ENCODE data around the gene EPHB2. TPM values are rescaled to one million over a fixed set of nuclear protein-coding genes. Genes with fewer than 3 reads are reported as not detected.
"Not testable (repeated sequence)": the region's sequence is repeated elsewhere in the genome, so short reads cannot be mapped to it uniquely, and the experiment has no call there.

Gene EPHB2
- total RNA-seq, 4 donors from 2014 or later: 7.5 to 27.3 (median 23.8) TPM

DNA sequence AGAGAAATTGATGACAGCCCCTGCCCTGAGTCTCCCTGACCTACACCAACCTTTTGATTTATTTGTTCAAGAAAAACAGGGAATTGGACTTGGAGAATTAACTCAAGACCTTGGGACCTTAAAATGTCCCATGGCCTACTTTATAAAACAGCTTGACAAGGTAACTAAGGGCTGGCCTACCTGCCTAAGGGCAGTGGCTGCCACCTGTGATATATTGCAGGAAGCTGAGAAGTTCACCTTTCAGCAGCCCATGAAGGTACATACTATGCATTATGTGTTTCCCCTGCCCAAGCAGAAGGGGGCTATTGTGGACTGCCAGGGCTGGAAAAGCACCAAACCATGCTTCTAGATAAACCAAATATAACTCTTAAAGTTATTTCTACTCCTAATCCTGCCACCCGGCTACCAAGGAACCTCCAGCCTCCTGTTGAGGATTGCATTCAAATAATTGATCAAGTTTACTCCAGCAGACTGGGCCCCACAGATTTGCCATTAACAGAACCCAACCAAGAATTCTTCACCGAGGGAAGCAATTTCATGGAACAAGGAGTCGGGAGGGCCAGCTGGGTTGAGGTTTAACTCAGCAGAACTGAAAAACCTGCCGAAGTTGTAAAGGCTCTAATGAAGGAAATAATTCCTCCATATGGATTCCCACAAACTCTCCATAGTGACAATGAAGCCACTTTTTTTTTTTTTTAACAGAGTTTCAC, 233.9 kb downstream of the EPHB2 start:
- no peak for TF ChIP-seq POLR2A (IDR thresholded peaks at IDR 0.05)
- TF ChIP-seq, protein P1, sequence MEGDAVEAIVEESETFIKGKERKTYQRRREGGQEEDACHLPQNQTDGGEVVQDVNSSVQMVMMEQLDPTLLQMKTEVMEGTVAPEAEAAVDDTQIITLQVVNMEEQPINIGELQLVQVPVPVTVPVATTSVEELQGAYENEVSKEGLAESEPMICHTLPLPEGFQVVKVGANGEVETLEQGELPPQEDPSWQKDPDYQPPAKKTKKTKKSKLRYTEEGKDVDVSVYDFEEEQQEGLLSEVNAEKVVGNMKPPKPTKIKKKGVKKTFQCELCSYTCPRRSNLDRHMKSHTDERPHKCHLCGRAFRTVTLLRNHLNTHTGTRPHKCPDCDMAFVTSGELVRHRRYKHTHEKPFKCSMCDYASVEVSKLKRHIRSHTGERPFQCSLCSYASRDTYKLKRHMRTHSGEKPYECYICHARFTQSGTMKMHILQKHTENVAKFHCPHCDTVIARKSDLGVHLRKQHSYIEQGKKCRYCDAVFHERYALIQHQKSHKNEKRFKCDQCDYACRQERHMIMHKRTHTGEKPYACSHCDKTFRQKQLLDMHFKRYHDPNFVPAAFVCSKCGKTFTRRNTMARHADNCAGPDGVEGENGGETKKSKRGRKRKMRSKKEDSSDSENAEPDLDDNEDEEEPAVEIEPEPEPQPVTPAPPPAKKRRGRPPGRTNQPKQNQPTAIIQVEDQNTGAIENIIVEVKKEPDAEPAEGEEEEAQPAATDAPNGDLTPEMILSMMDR (IDR thresholded peaks at IDR 0.05): no peak
- no peaks in the 10 kb centered on the region for H3K27me3 ChIP-seq
- intact Hi-C loops (cut with DNase I): no loop called here
- WGBS, 2 donors: 82 to 88% methylated on average over 4 of the region's 4 CpGs
- no peaks in the 10 kb centered on the region for H3K36me3 ChIP-seq
- no peak overlapping the region for H3K27ac ChIP-seq
- H3K4me1 ChIP-seq: no peaks in the 10 kb centered on the region
- H3K4me3 ChIP-seq (replicated peaks in 1 of 3): no peak overlapping the region
- no peaks in the 10 kb centered on the region for H3K9me3 ChIP-seq
- DNase-seq: no peak

DNA sequence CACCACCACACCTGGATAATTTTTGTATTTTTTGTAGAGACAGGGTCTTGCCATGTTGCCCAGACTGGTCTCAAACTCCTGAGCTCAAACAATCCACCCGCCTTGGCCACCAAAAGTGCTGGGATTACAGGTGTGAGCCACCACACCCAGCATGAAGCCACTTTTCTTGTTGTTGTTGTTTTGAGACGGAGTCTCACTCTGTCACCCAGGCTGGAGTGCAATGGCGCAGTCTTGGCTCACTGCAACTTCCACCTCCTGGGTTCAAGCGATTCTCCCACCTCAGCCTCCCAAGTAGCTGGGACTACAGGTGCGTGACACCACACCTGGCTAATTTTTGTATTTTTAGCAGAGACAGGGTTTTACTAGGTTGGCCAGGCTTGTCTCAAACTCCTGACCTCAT, 234.5 kb downstream of the EPHB2 start:
- intact Hi-C loops (cut with DNase I); DNase-seq; H3K9me3 ChIP-seq; H3K27me3 ChIP-seq; H3K4me1 ChIP-seq; H3K36me3 ChIP-seq; H3K4me3 ChIP-seq (replicated peaks in 1 of 3); H3K27ac ChIP-seq: not testable (repeated sequence)
- 92 to 98% methylated on average over 3 to 5 of the region's 5 CpGs for WGBS, 2 donors

DNA sequence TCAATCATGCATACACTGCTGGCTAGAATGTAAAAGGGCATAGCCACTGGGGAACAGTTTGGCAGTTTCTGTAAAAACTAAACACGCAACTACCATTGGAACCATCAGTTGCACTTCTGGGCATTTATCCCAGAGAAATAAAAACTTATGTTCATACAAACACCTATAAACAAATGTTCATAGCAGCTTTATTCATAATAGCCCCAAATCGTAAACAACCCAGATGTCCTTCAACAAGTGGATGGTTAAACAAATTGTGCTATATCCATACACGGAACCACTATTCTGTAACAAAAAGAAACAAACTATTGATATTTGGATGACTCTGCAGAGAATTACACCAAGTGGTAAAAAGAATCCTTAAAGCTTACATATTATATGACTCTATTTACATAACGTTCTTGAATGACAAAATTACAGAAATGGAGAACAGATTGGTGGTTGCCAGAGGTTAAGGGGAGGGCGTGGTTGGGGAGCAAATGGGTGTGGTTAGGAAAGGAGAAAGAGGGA, 239.2 kb downstream of the EPHB2 start:
- intact Hi-C loops (cut with DNase I): no loop called here
- no peak overlapping the region for H3K4me3 ChIP-seq (replicated peaks in 1 of 3)
- H3K9me3 ChIP-seq: no peaks in the 10 kb centered on the region
- no peak for TF ChIP-seq POLR2A (IDR thresholded peaks at IDR 0.05)
- TF ChIP-seq, protein P1 (IDR thresholded peaks at IDR 0.05): no peak
- H3K27ac ChIP-seq: no peak overlapping the region
- no peaks in the 10 kb centered on the region for H3K36me3 ChIP-seq
- peaks cover 9% of the 10 kb centered on the region for H3K27me3 ChIP-seq
- WGBS, 2 donors: 48 to 57% methylated on average over 5 of the region's 5 CpGs
- H3K4me1 ChIP-seq: peaks cover 0 to 8% of the 10 kb centered on the region in 2 donors
- no peak for DNase-seq

DNA sequence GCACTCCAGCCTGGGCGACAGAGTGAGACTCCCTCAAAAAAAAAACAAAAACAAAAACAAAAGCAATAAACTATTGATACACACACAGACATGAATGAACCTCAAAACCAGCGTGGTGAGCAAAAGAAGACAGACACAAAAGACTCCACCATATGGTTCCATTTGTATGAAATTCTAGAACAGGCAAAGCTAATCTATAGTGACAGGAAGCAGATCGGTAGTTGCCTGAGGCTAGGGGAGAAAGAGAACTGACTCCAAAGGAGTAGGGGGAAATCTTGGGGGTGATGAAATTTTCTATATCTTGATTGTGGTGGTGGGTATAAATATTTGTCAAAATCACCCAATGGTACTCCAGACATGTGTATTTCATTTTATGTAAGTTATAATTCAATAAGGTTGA, 241.2 kb downstream of the EPHB2 start:
- intact Hi-C loops (cut with DNase I): no loop called here
- no peak for DNase-seq
- Histone ChIP-seq H3K36me3 (no peaks in the 10 kb centered on the region), H3K27me3 (peaks cover 9% of the 10 kb centered on the region), H3K4me1 (peaks cover 0 to 8% of the 10 kb centered on the region in 2 donors), H3K4me3 (replicated peaks in 1 of 3) (no peak overlapping the region), H3K27ac (no peak overlapping the region), H3K9me3 (no peaks in the 10 kb centered on the region)
- WGBS, 2 donors: 81 to 86% methylated on average over 3 of the region's 3 CpGs
- no peak for TF ChIP-seq POLR2A (IDR thresholded peaks at IDR 0.05)
- TF ChIP-seq, protein P1 (IDR thresholded peaks at IDR 0.05): no peak

DNA sequence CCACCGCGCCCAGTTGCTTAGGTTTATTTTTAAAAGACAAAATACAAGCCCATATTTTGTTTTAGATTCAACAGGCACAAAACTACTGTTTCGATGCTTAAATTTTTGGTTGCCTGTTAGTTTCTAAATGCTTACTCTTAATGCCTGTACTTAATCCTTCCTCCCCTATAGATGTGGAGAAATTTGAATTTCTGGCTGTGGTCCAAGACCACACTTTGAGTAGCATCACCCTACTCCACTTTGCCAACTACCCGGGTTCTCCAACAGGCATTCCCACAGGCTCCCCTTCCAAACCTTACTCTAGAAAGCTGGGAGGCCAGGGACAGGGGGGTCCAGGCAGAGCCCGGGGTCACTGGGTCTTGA, 242.0 kb downstream of the EPHB2 start:
- Histone ChIP-seq H3K36me3 (no peaks in the 10 kb centered on the region), H3K4me1 (peaks cover 0 to 8% of the 10 kb centered on the region in 2 donors), H3K4me3 (replicated peaks in 1 of 3) (no peak overlapping the region), H3K27me3 (peaks cover 9% of the 10 kb centered on the region), H3K27ac (no peak overlapping the region), H3K9me3 (no peaks in the 10 kb centered on the region)
- WGBS, 2 donors: 83 to 85% methylated on average over 5 of the region's 5 CpGs
- TF ChIP-seq, protein P1 (IDR thresholded peaks at IDR 0.05): no peak
- no peak for TF ChIP-seq POLR2A (IDR thresholded peaks at IDR 0.05)
- intact Hi-C loops (cut with DNase I): no loop called here
- DNase-seq: no peak
